HPDE6-E6E7 (cell line): ENCODE measurements around the gene EN2.

Experiments
- DNase-seq: peaks from one replicate; pipeline ENCODE4 v3.0.0; 2011; ENCODE audit warnings: missing footprints; ENCODE audit errors: extremely low spot score

EN2 gene

GRCh38 chr7:155508376-155509358, 50.7 kb downstream of the EN2 start:
- DNase-seq, result no peak

- DNase-seq, result no peak
These were observed 51.4 kb downstream of the EN2 start for GRCh38 chr7:155509359-155509724.

- DNase-seq, result no peak
These were observed 52.0 kb downstream of the EN2 start for GRCh38 chr7:155509725-155510551.

GRCh38 chr7:155510975-155511701, 53.2 kb downstream of the EN2 start:
- DNase-seq, result no peak

- DNase-seq, result no peak
These were observed 53.7 kb downstream of the EN2 start for GRCh38 chr7:155511702-155511996.

- DNase-seq, result no peak
These were observed 54.4 kb downstream of the EN2 start for GRCh38 chr7:155512246-155512887.

- no peak for DNase-seq
These were observed 55.8 kb downstream of the EN2 start for GRCh38 chr7:155513543-155514285.

- DNase-seq, result no peak
These were observed 56.4 kb downstream of the EN2 start for GRCh38 chr7:155514296-155514695.
